GM18526 (cell line): ENCODE data around the gene UAP1.

Experiments used
- POLR2A ChIP-seq: IDR thresholded peaks from 3 replicates; pipeline ENCODE4 v1.6.1; 2011; ENCODE audit not compliant: insufficient read length; ENCODE audit errors: extremely low read depth

The UAP1 gene

GRCh38 chr1:162590101-162590500, 28.6 kb downstream of the UAP1 start:
- no peak for TF ChIP-seq POLR2A

GRCh38 chr1:162590686-162591085, 29.2 kb downstream of the UAP1 start:
- no peak for TF ChIP-seq POLR2A

DNA sequence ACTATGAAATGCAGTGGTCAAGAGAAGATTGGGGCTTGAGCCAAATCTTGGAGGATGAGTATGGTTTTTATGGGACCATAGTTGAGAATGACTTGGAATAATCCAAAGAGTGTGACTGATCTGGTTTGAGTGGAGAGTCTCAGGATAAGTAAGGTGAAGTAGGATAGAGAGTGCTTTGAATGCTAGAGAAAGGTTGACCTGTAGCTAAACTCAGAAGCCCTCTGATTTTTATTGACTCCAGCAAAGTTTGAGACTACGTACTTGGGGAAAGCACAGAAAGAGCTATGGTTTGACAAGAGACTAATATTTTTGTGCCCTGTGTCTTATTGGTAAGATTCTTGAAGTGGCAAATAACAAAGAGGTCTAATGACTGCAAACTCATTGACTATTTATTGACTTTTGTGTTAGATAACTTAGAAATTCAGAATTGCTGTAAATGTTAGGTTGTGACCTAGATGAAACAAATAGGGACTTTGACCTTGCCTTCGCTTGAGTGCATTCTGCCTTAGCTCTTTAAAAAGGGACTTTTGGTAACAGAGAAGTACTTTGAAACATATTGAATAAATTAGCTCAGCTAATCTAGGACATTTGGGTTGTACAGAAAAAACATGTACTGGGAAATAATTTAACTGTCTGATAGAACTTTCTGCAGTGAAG, 35.1 kb downstream of the UAP1 start:
- TF ChIP-seq POLR2A = no peak

DNA sequence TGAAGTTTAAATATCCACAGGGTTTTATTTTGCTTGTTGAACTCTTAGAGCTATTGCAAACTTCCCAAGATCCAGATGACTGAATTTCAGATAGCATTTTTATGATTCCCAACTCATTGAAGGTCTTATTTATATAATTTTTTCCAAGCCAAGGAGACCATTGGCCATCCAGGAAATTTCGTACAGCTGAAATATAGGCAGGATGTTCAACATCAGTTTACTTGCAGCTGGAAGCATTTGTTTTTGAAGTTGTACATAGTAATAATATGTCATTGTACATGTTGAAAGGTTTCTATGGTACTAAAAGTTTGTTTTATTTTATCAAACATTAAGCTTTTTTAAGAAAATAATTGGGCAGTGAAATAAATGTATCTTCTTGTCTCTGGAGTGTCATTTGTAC, 37.9 kb downstream of the UAP1 start:
- no peak for TF ChIP-seq POLR2A

DNA sequence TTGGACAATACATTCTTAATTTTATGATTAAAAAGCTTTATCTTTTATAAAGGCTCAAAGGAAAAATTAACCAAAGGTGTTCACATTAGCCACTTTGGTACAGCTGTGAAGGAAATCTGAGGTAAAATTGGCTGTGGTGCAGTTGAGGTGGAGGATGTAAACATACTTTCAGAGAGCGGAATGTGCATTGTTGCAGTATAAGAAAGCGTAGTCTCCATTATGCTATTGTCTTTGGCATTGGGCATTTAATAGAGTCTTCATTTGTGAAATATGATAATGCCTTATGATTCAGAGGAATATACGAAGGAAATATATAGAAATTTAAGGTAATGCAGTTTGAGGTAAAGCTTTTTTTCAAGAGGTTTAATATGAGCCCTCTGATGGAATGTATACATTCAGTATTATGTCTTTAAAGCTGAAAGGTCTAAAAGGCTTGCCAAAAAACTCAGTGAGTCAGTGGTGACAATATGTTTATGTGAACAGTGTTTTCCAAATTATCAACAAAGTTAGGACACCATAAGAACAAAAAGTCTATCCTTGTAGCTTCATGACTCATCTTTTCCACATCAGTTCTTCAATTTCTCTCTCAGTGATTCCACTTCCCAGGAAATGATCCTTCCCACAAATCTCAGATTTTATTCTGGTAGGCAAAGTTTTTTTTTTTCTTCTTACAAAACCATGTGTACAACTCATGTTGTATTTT, 43.9 kb downstream of the UAP1 start:
- no peak for TF ChIP-seq POLR2A

DNA sequence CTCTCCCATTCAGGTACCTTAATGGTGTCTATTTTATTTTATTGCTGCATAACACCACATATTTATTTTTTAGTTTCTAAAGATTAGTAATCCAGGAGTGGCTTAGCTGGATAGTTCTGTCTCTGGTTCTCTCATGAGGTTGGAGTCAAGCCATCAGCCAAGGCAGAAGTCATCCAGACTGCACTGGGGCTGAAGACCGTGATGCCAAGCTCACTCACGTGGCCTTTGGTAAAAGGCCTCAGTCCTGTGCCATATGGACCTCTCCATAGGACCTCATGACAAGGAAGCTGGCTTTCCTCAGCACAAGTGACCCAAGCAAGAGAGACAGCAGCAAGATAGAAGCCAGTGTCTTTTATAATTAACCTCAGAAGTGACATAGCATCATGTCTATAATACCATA, 47.8 kb downstream of the UAP1 start:
- no peak for TF ChIP-seq POLR2A

DNA sequence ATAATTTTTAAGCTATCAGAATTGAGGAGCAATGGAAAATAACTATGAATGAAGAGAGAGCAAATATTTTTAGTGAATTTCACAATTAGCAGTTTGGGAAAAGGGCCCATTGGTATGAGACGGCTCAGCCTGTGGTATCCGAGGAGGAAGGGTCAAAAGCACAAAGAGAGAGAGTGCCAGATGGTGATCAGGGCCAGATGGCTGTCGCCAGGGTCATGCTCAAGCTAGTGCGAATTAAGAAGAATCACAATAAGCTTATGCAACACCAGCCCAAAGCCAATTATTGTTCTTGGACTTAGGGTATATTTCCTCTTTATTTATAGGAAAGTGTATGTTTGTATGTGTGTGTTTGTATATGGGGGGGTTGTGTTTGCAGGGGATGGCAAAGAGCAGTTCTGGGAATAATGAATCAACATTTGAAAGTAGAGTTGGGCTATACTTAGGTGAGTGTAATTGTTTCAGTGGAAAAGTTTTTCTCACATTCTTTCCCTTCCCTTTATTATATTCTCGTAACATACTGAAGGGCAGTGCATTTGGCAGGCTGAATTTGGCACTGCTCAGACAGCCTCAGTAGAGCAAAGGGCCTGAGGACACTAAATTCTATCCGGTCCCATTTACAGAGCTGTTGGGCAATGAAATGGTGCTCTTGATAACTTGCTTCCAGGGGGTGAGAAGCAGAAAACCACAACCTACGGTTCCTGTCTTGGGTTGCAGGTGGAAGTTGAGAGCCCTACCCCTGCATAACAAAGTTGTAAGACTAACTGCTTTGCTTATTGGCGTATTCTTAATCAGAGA, 51.3 kb downstream of the UAP1 start:
- TF ChIP-seq POLR2A = no peak

GRCh38 chr1:162616848-162617247, 55.3 kb downstream of the UAP1 start:
- TF ChIP-seq POLR2A = no peak

- TF ChIP-seq POLR2A = no peak
Observed at GRCh38 chr1:162617513-162617912, 56.0 kb downstream of the UAP1 start.

- TF ChIP-seq POLR2A = no peak
Observed at GRCh38 chr1:162619076-162619475, 57.6 kb downstream of the UAP1 start.

DNA sequence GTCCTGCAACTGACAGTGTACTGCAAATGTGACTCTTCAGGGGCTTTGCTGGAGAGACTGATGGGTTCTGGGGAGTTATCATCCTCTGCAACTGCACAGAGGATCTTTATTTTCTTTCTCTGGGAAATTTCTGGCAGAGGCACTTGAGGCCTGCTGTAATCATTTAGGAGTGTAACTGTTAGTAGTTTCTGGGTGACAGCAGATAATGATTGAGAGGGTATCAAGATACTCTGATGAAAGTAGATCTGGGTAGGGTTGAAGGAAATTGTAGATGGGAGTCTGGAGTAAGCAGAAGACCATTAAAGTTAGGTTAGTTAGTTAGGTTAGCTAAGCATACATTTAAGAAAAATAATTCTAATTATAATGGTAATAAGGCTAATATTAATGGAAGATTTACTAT, 59.7 kb downstream of the UAP1 start:
- no peak for TF ChIP-seq POLR2A

DNA sequence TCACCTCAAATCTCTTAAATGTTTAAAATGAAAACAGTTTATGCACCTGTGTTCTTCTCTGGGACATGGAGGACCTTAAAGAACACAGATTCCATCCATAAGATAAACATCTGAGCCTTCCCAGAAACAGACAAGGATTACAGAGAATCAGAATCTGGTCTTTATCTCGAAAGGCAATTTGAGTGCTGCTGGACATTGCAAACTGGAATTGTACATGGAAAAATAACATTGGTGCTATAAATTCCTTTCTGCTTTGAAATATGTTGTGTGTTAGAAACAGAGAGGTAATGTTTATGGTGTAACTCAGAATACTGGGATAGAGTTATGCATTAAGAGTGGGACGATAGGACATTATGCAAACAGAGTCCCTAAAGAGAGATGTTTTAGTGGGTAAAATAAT, 64.2 kb downstream of the UAP1 start:
- no peak for TF ChIP-seq POLR2A

DNA sequence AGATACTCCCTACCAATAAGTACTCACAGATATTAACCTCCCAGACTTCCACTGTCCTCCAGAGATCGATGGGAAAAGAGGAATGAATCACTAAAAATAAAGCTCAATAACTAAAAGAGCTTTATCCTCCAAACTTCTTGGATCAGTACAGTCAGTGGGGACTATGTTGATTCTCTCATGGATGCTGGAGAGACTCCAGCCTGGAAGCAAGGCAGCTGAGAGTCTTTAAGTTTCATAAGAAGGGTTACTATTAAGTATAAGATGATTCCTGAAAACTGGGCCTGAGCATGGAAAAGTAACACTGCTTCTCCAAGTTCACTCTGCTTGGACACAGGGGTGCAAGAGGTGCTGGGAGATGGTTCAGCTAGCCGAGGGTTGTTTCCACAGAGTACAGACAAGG, 64.6 kb downstream of the UAP1 start:
- TF ChIP-seq POLR2A = no peak

DNA sequence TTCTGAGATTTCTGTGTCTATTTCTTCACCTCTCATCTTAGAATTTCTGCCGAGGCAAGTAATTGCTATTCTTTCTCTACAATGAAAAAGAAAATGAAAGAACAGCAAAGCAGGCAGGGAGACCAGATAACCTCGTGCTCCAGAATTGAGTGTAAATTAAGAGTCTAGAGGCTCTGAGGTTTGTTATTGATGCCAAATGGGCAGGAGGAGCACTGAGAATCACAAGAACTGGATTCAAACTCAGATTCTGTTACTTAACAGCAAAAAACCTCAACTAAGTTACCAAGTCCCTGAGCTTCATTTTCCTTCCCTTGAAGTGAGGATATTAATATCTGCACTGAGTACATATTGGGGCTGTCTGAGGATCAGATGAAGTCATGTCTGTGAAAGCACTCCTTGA, 65.2 kb downstream of the UAP1 start:
- TF ChIP-seq POLR2A = no peak

DNA sequence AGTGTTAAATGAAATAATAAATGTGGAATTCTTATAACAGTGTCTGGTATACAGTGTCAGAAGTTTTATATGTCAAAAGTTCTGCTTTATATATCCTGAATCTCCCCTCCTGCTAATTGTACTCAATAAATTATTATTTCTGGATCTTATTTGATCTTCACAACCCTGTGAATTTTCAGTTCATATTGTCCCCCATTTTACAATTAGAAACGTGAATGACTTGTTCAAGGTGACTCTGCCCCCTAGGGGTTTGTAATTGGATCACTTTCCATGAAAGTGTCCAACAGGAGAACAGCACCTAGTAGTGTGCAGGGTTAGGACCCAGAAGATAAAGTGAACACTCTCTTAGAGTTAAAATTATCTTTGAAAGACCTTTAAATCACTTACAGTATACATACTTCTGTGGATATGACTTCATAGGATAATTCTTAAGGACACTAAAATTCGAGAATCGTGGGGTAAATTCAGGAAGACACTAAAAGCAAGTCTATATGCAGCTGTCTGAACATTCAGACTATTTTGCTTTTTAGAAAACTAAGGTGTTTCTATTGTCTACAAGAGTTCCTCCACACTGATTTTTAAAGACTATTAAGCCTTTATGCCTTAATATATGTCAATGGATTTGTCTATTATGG, 66.3 kb downstream of the UAP1 start:
- TF ChIP-seq POLR2A = no peak
